WTC11 (cell line): ENCODE measurements around the gene PPP2R5A.

Experiments
- CREB1 ChIP-seq: sonication (generic); formaldehyde crosslinking; IDR thresholded peaks from 2 replicates; pipeline ENCODE4 v1.8.0; 2023; ENCODE audit warnings: mild to moderate bottlenecking, missing genetic modification reagents
- CTCF ChIP-seq: fragments of 200-600 bp; IDR thresholded peaks from 2 replicates; pipeline ENCODE4 v1.8.0; 2022; ENCODE audit warnings: antibody characterized with exemption
- FOXP1 ChIP-seq: sonication (generic); formaldehyde crosslinking; IDR thresholded peaks from 2 replicates; pipeline ENCODE4 v1.8.0; 2022; ENCODE audit warnings: missing genetic modification reagents, mild to moderate bottlenecking, moderate library complexity, borderline replicate concordance
- SP1 ChIP-seq: sonication (generic); formaldehyde crosslinking; conservative IDR thresholded peaks from 2 replicates; pipeline ENCODE4 v1.8.1; 2022; ENCODE audit warnings: missing genetic modification reagents
- ZNF121 ChIP-seq: sonication (generic); formaldehyde crosslinking; IDR thresholded peaks from 2 replicates; pipeline ENCODE4 v1.8.0; 2023; ENCODE audit warnings: missing genetic modification reagents
- ZNF416 ChIP-seq: fragments of 250-450 bp; sonication (Bioruptor Pico); IDR thresholded peaks from 2 replicates; pipeline ENCODE4 v1.9.0; 2021; ENCODE audit warnings: mild to moderate bottlenecking, inconsistent platforms

DNA sequence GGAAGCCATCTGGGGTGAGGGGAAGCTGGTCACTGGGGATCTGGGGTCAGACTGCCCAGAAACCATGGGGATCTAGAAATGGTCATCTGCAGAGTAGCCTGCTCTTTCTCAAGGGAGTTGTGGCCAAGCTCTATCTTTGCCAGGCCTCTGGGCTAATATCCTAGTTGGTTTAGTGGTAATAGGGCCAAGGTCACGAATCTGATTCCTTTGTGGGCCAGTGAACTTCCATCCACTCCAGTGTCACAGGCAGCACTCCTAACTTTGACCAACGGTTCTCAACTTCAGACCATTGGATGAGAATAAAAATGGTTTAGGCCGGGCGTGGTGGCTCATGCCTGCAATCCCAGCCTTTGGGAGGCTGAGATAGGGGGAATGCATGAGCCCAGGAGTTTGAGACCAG lies 28.1 kb upstream of the PPP2R5A start:
- TF ChIP-seq CREB1 (CRISPR knock-in tag) (no peak), ZNF121 (CRISPR knock-in tag) (no peak), SP1 (no peak), ZNF416 (no peak), CTCF (no peak), FOXP1 (CRISPR knock-in tag) (no peak)
